ENCODE measurements around the gene ARL4A.

- TF ChIP-seq POLR2A (IDR thresholded peaks at IDR 0.05) (no peak), CTCF (IDR thresholded peaks at IDR 0.05) (no peak)
Measured at GRCh38 chr7:12725575-12726316, 38.3 kb downstream of the ARL4A start.
